Esophagus squamous epithelium (tissue), 4 donors: Measurements from ENCODE around the gene LHPP.

Experiments used
- POLR2A ChIP-seq, 4 donors: fragments of 450-650 bp; IDR thresholded peaks; one replicate each; pipeline ENCODE4 v1.6.1; 2017; ENCODE audit warnings: antibody characterized with exemption in 4 of 4, mild to moderate bottlenecking in 4 of 4, moderate library complexity in 3 of 4
- TF ChIP-seq, protein P1 (sequence below), 6 experiments: fragments of 450-650 bp in 4 of 6; fragments of 200-600 bp in 2 of 6; sonication (generic) in 2 of 6; IDR thresholded peaks; one replicate each; pipeline ENCODE4 v1.5.1; 2016 to 2019; ENCODE audit warnings: antibody characterized with exemption in 6 of 6, mild to moderate bottlenecking in 4 of 6, moderate library complexity in 4 of 6

DNA sequence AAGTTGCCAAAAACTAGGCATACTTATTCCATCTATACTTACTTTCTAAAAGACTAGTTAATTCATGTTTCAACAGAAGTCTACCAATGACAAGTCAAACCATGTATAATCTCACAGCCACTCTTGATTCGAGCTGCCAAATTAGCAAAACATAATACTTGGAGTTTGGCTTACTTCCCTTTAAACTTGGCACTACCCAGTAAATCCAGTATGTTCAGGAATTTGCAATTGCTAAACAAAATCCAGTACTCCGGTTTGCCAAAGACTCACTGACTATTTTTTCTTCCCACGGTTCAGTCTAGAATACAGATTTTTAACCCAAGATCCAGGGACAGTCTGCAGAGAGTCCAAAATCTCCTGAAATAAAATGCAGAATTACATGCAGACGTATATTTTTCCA, 47.5 kb upstream of the LHPP start:
- TF ChIP-seq, protein P1, sequence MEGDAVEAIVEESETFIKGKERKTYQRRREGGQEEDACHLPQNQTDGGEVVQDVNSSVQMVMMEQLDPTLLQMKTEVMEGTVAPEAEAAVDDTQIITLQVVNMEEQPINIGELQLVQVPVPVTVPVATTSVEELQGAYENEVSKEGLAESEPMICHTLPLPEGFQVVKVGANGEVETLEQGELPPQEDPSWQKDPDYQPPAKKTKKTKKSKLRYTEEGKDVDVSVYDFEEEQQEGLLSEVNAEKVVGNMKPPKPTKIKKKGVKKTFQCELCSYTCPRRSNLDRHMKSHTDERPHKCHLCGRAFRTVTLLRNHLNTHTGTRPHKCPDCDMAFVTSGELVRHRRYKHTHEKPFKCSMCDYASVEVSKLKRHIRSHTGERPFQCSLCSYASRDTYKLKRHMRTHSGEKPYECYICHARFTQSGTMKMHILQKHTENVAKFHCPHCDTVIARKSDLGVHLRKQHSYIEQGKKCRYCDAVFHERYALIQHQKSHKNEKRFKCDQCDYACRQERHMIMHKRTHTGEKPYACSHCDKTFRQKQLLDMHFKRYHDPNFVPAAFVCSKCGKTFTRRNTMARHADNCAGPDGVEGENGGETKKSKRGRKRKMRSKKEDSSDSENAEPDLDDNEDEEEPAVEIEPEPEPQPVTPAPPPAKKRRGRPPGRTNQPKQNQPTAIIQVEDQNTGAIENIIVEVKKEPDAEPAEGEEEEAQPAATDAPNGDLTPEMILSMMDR (IDR thresholded peaks at IDR 0.05), result no peak
- no peak for TF ChIP-seq POLR2A (IDR thresholded peaks at IDR 0.05)
